Vagina (tissue), 2 donors: ENCODE results near the gene NPSR1.

Experiments used
- CTCF ChIP-seq, 3 experiments: fragments of 450-650 bp in 2 of 3; fragments of 200-600 bp in 1 of 3; sonication (generic) in 1 of 3; IDR thresholded peaks; one replicate each; pipeline ENCODE4 v1.5.1; 2017 to 2019; ENCODE audit warnings: antibody characterized with exemption in 3 of 3, mild to moderate bottlenecking in 2 of 3, moderate library complexity in 2 of 3
- POLR2AphosphoS5 ChIP-seq, 2 donors: sonication (generic); formaldehyde crosslinking; IDR thresholded peaks; one replicate each; pipeline ENCODE4 v1.9.0; 2017; ENCODE audit warnings: antibody characterized with exemption in 2 of 2, mild to moderate bottlenecking in 2 of 2, low read depth in 1 of 2; ENCODE audit not compliant: insufficient read depth in 1 of 2

- TF ChIP-seq POLR2AphosphoS5 (IDR thresholded peaks at IDR 0.05; ENCODE audit: insufficient read depth in 1 of 2, low read depth in 1 of 2) = no peak
- TF ChIP-seq CTCF (IDR thresholded peaks at IDR 0.05) = no peak
Observed at GRCh38 chr7:34761627-34762026, 103.6 kb downstream of the NPSR1 start.
